Neural progenitor cell (in vitro differentiated cells): Measurements from ENCODE around the gene PTGIR. TPM values are rescaled to one million over a fixed set of nuclear protein-coding genes. Genes with fewer than 3 reads are reported as not detected.

Experiments
- DNase-seq: peaks from one replicate; pipeline ENCODE4 v3.0.0-alpha.2; 2016; ENCODE audit warnings: low spot score
- H2AFZ ChIP-seq: fragments of 200-600 bp; sonication (generic); replicated peaks from 2 replicates; pipeline ENCODE4 v1.6.1; 2016; ENCODE audit warnings: antibody characterized with exemption
- H3F3A ChIP-seq: fragments of 200-600 bp; sonication (generic); 2 replicates; pipeline ENCODE4 v1.6.1; 2016; ENCODE audit warnings: antibody characterized with exemption, low read depth
- H3K27ac ChIP-seq: fragments of 200-600 bp; sonication (generic); 2 replicates; pipeline ENCODE4 v1.5.1; 2016; ENCODE audit warnings: mild to moderate bottlenecking
- H3K27me3 ChIP-seq: fragments of 200-600 bp; sonication (generic); 2 replicates; pipeline ENCODE4 v1.6.1; 2016; ENCODE audit warnings: mild to moderate bottlenecking, moderate library complexity
- H3K36me3 ChIP-seq: fragments of 200-600 bp; sonication (generic); 2 replicates; pipeline ENCODE4 v1.5.1; 2016
- H3K4me1 ChIP-seq: fragments of 200-600 bp; sonication (generic); 2 replicates; pipeline ENCODE4 v1.6.1; 2016; ENCODE audit warnings: mixed run types
- H3K4me2 ChIP-seq: fragments of 200-600 bp; sonication (generic); 2 replicates; pipeline ENCODE4 v1.6.1; 2016
- H3K4me3 ChIP-seq: fragments of 200-600 bp; sonication (generic); 2 replicates; pipeline ENCODE4 v1.5.1; 2016
- H3K79me2 ChIP-seq: fragments of 200-600 bp; sonication (generic); 2 replicates; pipeline ENCODE4 v1.6.1; 2016; ENCODE audit warnings: low read depth
- H3K9ac ChIP-seq: fragments of 200-600 bp; sonication (generic); 2 replicates; pipeline ENCODE4 v1.6.1; 2016
- H3K9me3 ChIP-seq: fragments of 200-600 bp; sonication (generic); 2 replicates; pipeline ENCODE4 v1.5.1; 2016; ENCODE audit warnings: low read depth
- H4K20me1 ChIP-seq: fragments of 200-600 bp; sonication (generic); 2 replicates; pipeline ENCODE4 v1.6.1; 2016; ENCODE audit warnings: low read depth
- H3K27ac Mint-ChIP-seq: 3 replicates; pipeline ENCODE4 v1.8.0; 2021; ENCODE audit warnings: mixed read lengths
- H3K27me3 Mint-ChIP-seq: 2 replicates; pipeline ENCODE4 v1.8.0; 2022; ENCODE audit warnings: low read depth, mild to moderate bottlenecking, inconsistent platforms, moderate library complexity, mixed read lengths; ENCODE audit not compliant: insufficient read depth
- H3K36me3 Mint-ChIP-seq: 3 replicates; pipeline ENCODE4 v1.8.0; 2021; ENCODE audit warnings: mixed read lengths
- H3K4me1 Mint-ChIP-seq: 3 replicates; pipeline ENCODE4 v1.8.0; 2021; ENCODE audit warnings: mixed read lengths
- H3K4me3 Mint-ChIP-seq: 3 replicates; pipeline ENCODE4 v1.8.0; 2021; ENCODE audit warnings: mild to moderate bottlenecking, moderate library complexity, mixed read lengths
- H3K9me3 Mint-ChIP-seq: 3 replicates; pipeline ENCODE4 v1.8.0; 2020; ENCODE audit warnings: mixed read lengths
- EZH2 ChIP-seq: fragments of 200-600 bp; sonication (generic); IDR thresholded peaks from 2 replicates; pipeline ENCODE4 v1.6.1; 2017; ENCODE audit warnings: antibody characterized with exemption, mild to moderate bottlenecking, moderate library complexity
- EZH2phosphoT487 ChIP-seq: fragments of 200-600 bp; sonication (generic); IDR thresholded peaks from 2 replicates; pipeline ENCODE4 v1.6.1; 2017; ENCODE audit warnings: antibody characterized with exemption
- total RNA-seq: library from RNA; depleted of rRNA; stranded (reverse); fragments of >200 nt; gene quantifications from 2 replicates; pipeline ENCODE4 v1.2.3, GENCODE V29; 2015; ENCODE audit warnings: low replicate concordance
- TF ChIP-seq, protein P1 (sequence below): fragments of 200-600 bp; sonication (generic); IDR thresholded peaks from 2 replicates; pipeline ENCODE4 v1.5.1; 2017; ENCODE audit warnings: antibody characterized with exemption, mild to moderate bottlenecking

The PTGIR gene
- total RNA-seq, 1 donor from 2014 or later: not detected

DNA sequence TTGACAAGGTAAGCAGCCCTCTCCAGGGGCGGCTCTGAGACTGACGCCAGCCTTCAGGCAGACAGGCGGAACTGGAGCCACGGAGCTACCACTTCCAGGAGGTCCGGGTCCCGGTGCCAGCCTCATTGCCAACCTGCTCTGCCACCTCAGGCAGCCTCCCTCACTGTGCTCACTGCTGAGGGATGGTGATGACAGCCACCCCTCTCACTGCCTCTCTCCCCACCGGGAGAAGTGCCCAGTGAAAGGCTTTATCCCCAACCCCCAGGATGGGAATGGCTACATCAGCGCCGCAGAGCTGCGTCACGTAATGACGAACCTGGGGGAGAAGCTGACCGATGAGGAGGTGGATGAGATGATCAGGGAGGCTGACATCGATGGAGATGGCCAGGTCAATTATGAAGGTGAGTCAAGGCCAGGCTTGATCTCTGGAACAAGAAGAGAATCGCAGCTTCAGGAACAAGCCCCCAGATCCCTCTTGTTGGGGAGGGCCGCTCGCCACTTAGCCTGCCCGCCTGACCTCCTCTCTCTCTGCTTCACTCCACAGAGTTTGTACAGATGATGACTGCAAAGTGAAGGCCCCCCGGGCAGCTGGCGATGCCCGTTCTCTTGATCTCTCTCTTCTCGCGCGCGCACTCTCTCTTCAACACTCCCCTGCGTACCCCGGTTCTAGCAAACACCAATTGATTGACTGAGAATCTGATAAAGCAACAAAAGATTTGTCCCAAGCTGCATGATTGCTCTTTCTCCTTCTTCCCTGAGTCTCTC lies 16.1 kb downstream of the PTGIR start:
- no peak overlapping the region for H3K4me2 ChIP-seq
- peaks cover 4% of the 10 kb centered on the region for H3K27me3 Mint-ChIP-seq
- no peaks in the 10 kb centered on the region for H3K9me3 Mint-ChIP-seq
- no peak overlapping the region for H3K4me3 ChIP-seq
- peaks cover 29% of the 10 kb centered on the region for H3K79me2 ChIP-seq
- no peak for DNase-seq
- H3K4me1 ChIP-seq: peaks cover 13% of the 10 kb centered on the region
- peaks cover 6% of the 10 kb centered on the region for H3K4me1 Mint-ChIP-seq
- H3K27ac Mint-ChIP-seq: no peak overlapping the region
- H3K36me3 Mint-ChIP-seq: peaks cover 25% of the 10 kb centered on the region
- H3K27ac ChIP-seq: no peak overlapping the region
- TF ChIP-seq EZH2 (no peak), EZH2phosphoT487 (no peak)
- TF ChIP-seq, protein P1, sequence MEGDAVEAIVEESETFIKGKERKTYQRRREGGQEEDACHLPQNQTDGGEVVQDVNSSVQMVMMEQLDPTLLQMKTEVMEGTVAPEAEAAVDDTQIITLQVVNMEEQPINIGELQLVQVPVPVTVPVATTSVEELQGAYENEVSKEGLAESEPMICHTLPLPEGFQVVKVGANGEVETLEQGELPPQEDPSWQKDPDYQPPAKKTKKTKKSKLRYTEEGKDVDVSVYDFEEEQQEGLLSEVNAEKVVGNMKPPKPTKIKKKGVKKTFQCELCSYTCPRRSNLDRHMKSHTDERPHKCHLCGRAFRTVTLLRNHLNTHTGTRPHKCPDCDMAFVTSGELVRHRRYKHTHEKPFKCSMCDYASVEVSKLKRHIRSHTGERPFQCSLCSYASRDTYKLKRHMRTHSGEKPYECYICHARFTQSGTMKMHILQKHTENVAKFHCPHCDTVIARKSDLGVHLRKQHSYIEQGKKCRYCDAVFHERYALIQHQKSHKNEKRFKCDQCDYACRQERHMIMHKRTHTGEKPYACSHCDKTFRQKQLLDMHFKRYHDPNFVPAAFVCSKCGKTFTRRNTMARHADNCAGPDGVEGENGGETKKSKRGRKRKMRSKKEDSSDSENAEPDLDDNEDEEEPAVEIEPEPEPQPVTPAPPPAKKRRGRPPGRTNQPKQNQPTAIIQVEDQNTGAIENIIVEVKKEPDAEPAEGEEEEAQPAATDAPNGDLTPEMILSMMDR: no peak
- H3K9ac ChIP-seq: no peak overlapping the region
- H3K4me3 Mint-ChIP-seq: no peak overlapping the region
- H3K36me3 ChIP-seq: no peaks in the 10 kb centered on the region
- H2AFZ ChIP-seq: no peak overlapping the region
- H3F3A ChIP-seq: peaks cover 3% of the 10 kb centered on the region
- H4K20me1 ChIP-seq: peaks cover 36% of the 10 kb centered on the region
- no peaks in the 10 kb centered on the region for H3K9me3 ChIP-seq
- no peaks in the 10 kb centered on the region for H3K27me3 ChIP-seq

GRCh38 chr19:46608178-46608577 lies 16.7 kb downstream of the PTGIR start:
- H3K9me3 ChIP-seq: no peaks in the 10 kb centered on the region
- H3K27ac Mint-ChIP-seq: no peak overlapping the region
- H3K27ac ChIP-seq: no peak overlapping the region
- H3K4me3 ChIP-seq: no peak overlapping the region
- no peaks in the 10 kb centered on the region for H3F3A ChIP-seq
- no peak for TF ChIP-seq EZH2
- TF ChIP-seq, protein P1: no peak
- no peak for TF ChIP-seq EZH2phosphoT487
- no peak overlapping the region for H3K4me2 ChIP-seq
- H3K4me1 ChIP-seq: peaks cover 19% of the 10 kb centered on the region
- H3K79me2 ChIP-seq: peaks cover 35% of the 10 kb centered on the region
- no peaks in the 10 kb centered on the region for H3K9me3 Mint-ChIP-seq
- no peak overlapping the region for H3K9ac ChIP-seq
- peaks cover 42% of the 10 kb centered on the region for H4K20me1 ChIP-seq
- peaks cover 25% of the 10 kb centered on the region for H3K36me3 Mint-ChIP-seq
- peaks cover 11% of the 10 kb centered on the region for H3K4me1 Mint-ChIP-seq
- DNase-seq: no peak
- H2AFZ ChIP-seq: no peak overlapping the region
- no peaks in the 10 kb centered on the region for H3K36me3 ChIP-seq
- no peaks in the 10 kb centered on the region for H3K27me3 ChIP-seq
- H3K4me3 Mint-ChIP-seq: no peak overlapping the region
- peaks cover 4% of the 10 kb centered on the region for H3K27me3 Mint-ChIP-seq

GRCh38 chr19:46607448-46607841 lies 17.4 kb downstream of the PTGIR start:
- no peaks in the 10 kb centered on the region for H3K27me3 ChIP-seq
- no peak for DNase-seq
- peaks cover 50% of the 10 kb centered on the region for H4K20me1 ChIP-seq

More at GRCh38 chr19:46607448-46607841, 17.4 kb downstream of the PTGIR start:
- Histone ChIP-seq H3K4me1 (peaks cover 26% of the 10 kb centered on the region), H3K4me2 (no peak overlapping the region), H2AFZ (no peak overlapping the region), H3K9ac (no peak overlapping the region), H3K9me3 (no peaks in the 10 kb centered on the region), H3K4me3 (no peak overlapping the region), H3F3A (no peaks in the 10 kb centered on the region), H3K79me2 (peaks cover 42% of the 10 kb centered on the region), H3K36me3 (no peaks in the 10 kb centered on the region), H3K27ac (no peak overlapping the region)
- peaks cover 16% of the 10 kb centered on the region for H3K4me1 Mint-ChIP-seq
- H3K36me3 Mint-ChIP-seq: peaks cover 25% of the 10 kb centered on the region
- TF ChIP-seq EZH2 (no peak), EZH2phosphoT487 (no peak)
- TF ChIP-seq, protein P1: no peak
- H3K9me3 Mint-ChIP-seq: no peaks in the 10 kb centered on the region
- H3K27me3 Mint-ChIP-seq: peaks cover 4% of the 10 kb centered on the region
- no peak overlapping the region for H3K27ac Mint-ChIP-seq
- H3K4me3 Mint-ChIP-seq: peak overlapping the region; percentile 24
